ENCODE measurements around the gene AZI2. TPM values are rescaled to one million over a fixed set of nuclear protein-coding genes. Genes with fewer than 3 reads are reported as not detected.

AZI2 gene
- total and polyA plus RNA-seq, 2 experiments from 2014 or later = 24.5 to 28.6 TPM

DNA sequence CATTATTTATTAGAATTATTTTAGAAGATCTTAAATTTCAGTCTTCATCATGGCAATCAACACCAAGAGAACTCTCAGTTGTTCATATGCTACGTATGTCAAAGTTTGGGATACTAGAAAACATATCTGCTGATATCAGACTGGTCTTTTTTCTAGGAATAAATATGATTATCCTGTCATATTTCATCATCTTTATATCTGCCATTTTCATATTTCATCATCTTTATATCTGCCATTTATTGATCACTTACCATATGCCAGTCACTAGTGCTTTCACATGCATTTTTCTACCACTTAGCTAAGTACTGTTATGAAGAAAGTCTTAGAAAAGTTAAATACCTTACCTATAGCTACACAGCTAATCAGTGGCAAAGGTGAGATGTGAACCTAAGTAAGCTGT, 2.9 kb downstream of the AZI2 start:
- Histone ChIP-seq H3F3A (replicated peaks; ENCODE audit: low read depth) (no peaks in the 10 kb centered on the region; the same call in 1 of the 2 replicates), H3K79me2 (replicated peaks; ENCODE audit: insufficient read depth) (peaks cover 63% of the 10 kb centered on the region), H3K27me3 (ENCODE audit: insufficient read depth) (no peaks in the 10 kb centered on the region), H3K4me3 (no peak overlapping the region), H4K20me1 (replicated peaks; ENCODE audit: insufficient read depth) (no peaks in the 10 kb centered on the region; the same call in 1 of the 2 replicates), H3K9me2 (ENCODE audit: insufficient read depth) (no peaks in the 10 kb centered on the region), H3K27ac (ENCODE audit: low read depth) (no peak overlapping the region), H2AFZ (no peak overlapping the region), H3K4me2 (no peak overlapping the region), H3K36me3 (ENCODE audit: insufficient read depth) (no peaks in the 10 kb centered on the region), H3K4me1 (ENCODE audit: insufficient read depth) (no peaks in the 10 kb centered on the region)
- Mint-ChIP-seq H3K9me3 (no peaks in the 10 kb centered on the region; the same call in 2 of the 3 replicates), H3K4me1 (peaks cover 20% of the 10 kb centered on the region), H3K36me3 (ENCODE audit: low read depth) (no peaks in the 10 kb centered on the region), H3K27me3 (ENCODE audit: insufficient read depth, low read depth, poor library complexity) (peaks cover 8% of the 10 kb centered on the region), H3K27ac (no peak overlapping the region), H3K4me3 (no peak overlapping the region)
- ATAC-seq (no peak), DNase-seq (ENCODE audit: low spot score) (no peak)
- TF ChIP-seq JUNB (IDR thresholded peaks at IDR 0.05; ENCODE audit: unreplicated experiment) (no peak), CREB1 (CRISPR knock-in tag; IDR thresholded peaks at IDR 0.05; ENCODE audit: low read depth) (no peak)

DNA sequence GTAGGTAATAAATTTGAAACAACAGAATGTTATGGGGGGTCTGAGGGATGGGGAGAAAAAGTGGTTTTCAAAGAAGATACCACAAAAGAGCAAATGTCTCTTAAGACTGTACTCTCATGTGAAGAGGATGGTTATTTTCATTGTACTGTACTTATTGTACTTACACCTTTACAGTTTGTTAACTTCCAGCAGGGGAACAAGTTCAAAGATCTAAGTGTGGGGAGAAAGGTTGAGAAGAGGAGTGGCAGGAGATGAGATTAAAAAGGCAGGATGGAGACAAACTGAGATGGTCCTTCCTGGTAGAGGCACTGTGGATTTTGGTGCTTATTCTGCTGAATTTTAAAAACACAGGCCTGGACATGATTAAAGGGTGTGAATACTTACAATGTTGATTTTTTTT, 5.5 kb downstream of the AZI2 start:
- ATAC-seq = no peak
- peaks cover 63% of the 10 kb centered on the region for H3K79me2 ChIP-seq (replicated peaks; ENCODE audit: insufficient read depth)
- no peak for DNase-seq (ENCODE audit: low spot score)
- Mint-ChIP-seq H3K27me3 (ENCODE audit: insufficient read depth, low read depth, poor library complexity) (no peaks in the 10 kb centered on the region), H3K27ac (no peak overlapping the region), H3K9me3 (no peaks in the 10 kb centered on the region), H3K4me1 (peaks cover 13% of the 10 kb centered on the region), H3K4me3 (no peak overlapping the region), H3K36me3 (ENCODE audit: low read depth) (0 out of 3 replicates have a peak, but pooled peaks cover 2% of the 10 kb centered on the region)
- no peaks in the 10 kb centered on the region; the same call in 1 of the 2 replicates for H3F3A ChIP-seq (replicated peaks; ENCODE audit: low read depth)
- no peak overlapping the region for H3K4me3 ChIP-seq
- no peaks in the 10 kb centered on the region; the same call in 1 of the 2 replicates for H4K20me1 ChIP-seq (replicated peaks; ENCODE audit: insufficient read depth)
- no peaks in the 10 kb centered on the region for H3K4me1 ChIP-seq (ENCODE audit: insufficient read depth)
- H2AFZ ChIP-seq = no peak overlapping the region
- TF ChIP-seq ZNF331 (CRISPR knock-in tag; IDR thresholded peaks at IDR 0.05; ENCODE audit: low read depth) = no peak
- H3K4me2 ChIP-seq = no peak overlapping the region
- no peaks in the 10 kb centered on the region for H3K27me3 ChIP-seq (ENCODE audit: insufficient read depth)
- no peaks in the 10 kb centered on the region for H3K9me2 ChIP-seq (ENCODE audit: insufficient read depth)
- no peak overlapping the region for H3K27ac ChIP-seq (ENCODE audit: low read depth)
- H3K36me3 ChIP-seq (ENCODE audit: insufficient read depth) = no peaks in the 10 kb centered on the region; the same call in 1 of the 2 replicates

DNA sequence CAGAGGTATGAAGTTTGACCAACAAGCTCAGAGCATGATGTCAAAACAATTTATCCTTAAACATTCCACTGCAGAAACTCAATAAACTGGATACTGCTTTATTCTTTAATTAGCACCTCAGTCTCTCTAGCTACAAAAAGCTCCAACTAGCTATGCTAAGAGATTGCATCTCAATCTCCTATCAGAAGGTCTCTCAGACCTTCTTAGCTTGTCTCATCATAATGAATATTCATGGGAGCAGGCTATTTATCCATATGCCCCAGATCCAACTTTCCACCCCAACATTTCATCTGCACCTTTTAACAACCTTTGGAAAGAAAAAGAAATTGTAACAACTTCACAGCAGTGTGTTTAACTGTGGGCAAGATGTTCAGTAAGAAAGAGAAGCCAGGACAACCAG, 11.4 kb downstream of the AZI2 start:
- H3K27me3 Mint-ChIP-seq (ENCODE audit: insufficient read depth, low read depth, poor library complexity) = no peaks in the 10 kb centered on the region
- no peak overlapping the region for H2AFZ ChIP-seq
- no peak for TF ChIP-seq NANOG (IDR thresholded peaks at IDR 0.05; ENCODE audit: borderline replicate concordance)
- no peak for TF ChIP-seq ZNF331 (CRISPR knock-in tag; IDR thresholded peaks at IDR 0.05; ENCODE audit: low read depth)
- no peak for TF ChIP-seq EZH2phosphoT487 (IDR thresholded peaks at IDR 0.05; ENCODE audit: unreplicated experiment)
- no peak for TF ChIP-seq CREB1 (CRISPR knock-in tag; IDR thresholded peaks at IDR 0.05; ENCODE audit: low read depth)
- no peak for TF ChIP-seq EZH2 (IDR thresholded peaks at IDR 0.05; ENCODE audit: low read depth, unreplicated experiment)
- no peak for TF ChIP-seq ZNF114 (CRISPR knock-in tag; IDR thresholded peaks at IDR 0.05)
- TF ChIP-seq, protein P1, sequence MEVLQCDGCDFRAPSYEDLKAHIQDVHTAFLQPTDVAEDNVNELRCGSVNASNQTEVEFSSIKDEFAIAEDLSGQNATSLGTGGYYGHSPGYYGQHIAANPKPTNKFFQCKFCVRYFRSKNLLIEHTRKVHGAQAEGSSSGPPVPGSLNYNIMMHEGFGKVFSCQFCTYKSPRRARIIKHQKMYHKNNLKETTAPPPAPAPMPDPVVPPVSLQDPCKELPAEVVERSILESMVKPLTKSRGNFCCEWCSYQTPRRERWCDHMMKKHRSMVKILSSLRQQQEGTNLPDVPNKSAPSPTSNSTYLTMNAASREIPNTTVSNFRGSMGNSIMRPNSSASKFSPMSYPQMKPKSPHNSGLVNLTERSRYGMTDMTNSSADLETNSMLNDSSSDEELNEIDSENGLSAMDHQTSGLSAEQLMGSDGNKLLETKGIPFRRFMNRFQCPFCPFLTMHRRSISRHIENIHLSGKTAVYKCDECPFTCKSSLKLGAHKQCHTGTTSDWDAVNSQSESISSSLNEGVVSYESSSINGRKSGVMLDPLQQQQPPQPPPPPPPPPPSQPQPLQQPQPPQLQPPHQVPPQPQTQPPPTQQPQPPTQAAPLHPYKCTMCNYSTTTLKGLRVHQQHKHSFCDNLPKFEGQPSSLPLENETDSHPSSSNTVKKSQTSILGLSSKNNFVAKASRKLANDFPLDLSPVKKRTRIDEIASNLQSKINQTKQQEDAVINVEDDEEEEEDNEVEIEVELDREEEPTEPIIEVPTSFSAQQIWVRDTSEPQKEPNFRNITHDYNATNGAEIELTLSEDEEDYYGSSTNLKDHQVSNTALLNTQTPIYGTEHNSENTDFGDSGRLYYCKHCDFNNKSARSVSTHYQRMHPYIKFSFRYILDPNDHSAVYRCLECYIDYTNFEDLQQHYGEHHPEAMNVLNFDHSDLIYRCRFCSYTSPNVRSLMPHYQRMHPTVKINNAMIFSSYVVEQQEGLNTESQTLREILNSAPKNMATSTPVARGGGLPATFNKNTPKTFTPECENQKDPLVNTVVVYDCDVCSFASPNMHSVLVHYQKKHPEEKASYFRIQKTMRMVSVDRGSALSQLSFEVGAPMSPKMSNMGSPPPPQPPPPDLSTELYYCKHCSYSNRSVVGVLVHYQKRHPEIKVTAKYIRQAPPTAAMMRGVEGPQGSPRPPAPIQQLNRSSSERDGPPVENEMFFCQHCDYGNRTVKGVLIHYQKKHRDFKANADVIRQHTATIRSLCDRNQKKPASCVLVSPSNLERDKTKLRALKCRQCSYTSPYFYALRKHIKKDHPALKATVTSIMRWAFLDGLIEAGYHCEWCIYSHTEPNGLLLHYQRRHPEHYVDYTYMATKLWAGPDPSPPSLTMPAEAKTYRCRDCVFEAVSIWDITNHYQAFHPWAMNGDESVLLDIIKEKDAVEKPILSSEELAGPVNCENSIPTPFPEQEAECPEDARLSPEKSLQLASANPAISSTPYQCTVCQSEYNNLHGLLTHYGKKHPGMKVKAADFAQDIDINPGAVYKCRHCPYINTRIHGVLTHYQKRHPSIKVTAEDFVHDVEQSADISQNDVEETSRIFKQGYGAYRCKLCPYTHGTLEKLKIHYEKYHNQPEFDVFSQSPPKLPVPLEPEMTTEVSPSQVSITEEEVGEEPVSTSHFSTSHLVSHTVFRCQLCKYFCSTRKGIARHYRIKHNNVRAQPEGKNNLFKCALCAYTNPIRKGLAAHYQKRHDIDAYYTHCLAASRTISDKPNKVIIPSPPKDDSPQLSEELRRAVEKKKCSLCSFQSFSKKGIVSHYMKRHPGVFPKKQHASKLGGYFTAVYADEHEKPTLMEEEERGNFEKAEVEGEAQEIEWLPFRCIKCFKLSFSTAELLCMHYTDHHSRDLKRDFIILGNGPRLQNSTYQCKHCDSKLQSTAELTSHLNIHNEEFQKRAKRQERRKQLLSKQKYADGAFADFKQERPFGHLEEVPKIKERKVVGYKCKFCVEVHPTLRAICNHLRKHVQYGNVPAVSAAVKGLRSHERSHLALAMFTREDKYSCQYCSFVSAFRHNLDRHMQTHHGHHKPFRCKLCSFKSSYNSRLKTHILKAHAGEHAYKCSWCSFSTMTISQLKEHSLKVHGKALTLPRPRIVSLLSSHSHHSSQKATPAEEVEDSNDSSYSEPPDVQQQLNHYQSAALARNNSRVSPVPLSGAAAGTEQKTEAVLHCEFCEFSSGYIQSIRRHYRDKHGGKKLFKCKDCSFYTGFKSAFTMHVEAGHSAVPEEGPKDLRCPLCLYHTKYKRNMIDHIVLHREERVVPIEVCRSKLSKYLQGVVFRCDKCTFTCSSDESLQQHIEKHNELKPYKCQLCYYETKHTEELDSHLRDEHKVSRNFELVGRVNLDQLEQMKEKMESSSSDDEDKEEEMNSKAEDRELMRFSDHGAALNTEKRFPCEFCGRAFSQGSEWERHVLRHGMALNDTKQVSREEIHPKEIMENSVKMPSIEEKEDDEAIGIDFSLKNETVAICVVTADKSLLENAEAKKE (CRISPR knock-in tag; IDR thresholded peaks at IDR 0.05) = no peak
- TF ChIP-seq STAT1 (IDR thresholded peaks at IDR 0.05; ENCODE audit: unreplicated experiment) = no peak

More for the DNA sequence above, 11.4 kb downstream of the AZI2 start:
- DNase-seq (ENCODE audit: low spot score) (no peak), ATAC-seq (no peak)
- no peak overlapping the region for H3K27ac ChIP-seq (ENCODE audit: low read depth)
- H3K4me3 ChIP-seq = no peak overlapping the region
- H3K27me3 ChIP-seq (ENCODE audit: insufficient read depth) = no peaks in the 10 kb centered on the region
- no peaks in the 10 kb centered on the region for H3K4me1 ChIP-seq (ENCODE audit: insufficient read depth)
- H3F3A ChIP-seq (replicated peaks; ENCODE audit: low read depth) = no peaks in the 10 kb centered on the region
- H3K4me2 ChIP-seq = no peak overlapping the region
- Mint-ChIP-seq H3K4me3 (no peak overlapping the region), H3K4me1 (no peaks in the 10 kb centered on the region; the same call in 2 of the 3 replicates), H3K36me3 (ENCODE audit: low read depth) (0 out of 3 replicates have a peak, but pooled peaks cover 2% of the 10 kb centered on the region), H3K9me3 (no peaks in the 10 kb centered on the region), H3K27ac (no peak overlapping the region)
- H3K36me3 ChIP-seq (ENCODE audit: insufficient read depth) = no peaks in the 10 kb centered on the region; the same call in 1 of the 2 replicates
- H3K9me2 ChIP-seq (ENCODE audit: insufficient read depth) = no peaks in the 10 kb centered on the region
- H4K20me1 ChIP-seq (replicated peaks; ENCODE audit: insufficient read depth) = no peaks in the 10 kb centered on the region
- H3K79me2 ChIP-seq (replicated peaks; ENCODE audit: insufficient read depth) = peaks cover 10% of the 10 kb centered on the region

Measured in GM23338 (cell line).